Measurements from ENCODE around the gene MRPL14.
"Not testable (repeated sequence)": the region's sequence is repeated elsewhere in the genome, so short reads cannot be mapped to it uniquely, and the experiment has no call there.

Gene MRPL14

DNA sequence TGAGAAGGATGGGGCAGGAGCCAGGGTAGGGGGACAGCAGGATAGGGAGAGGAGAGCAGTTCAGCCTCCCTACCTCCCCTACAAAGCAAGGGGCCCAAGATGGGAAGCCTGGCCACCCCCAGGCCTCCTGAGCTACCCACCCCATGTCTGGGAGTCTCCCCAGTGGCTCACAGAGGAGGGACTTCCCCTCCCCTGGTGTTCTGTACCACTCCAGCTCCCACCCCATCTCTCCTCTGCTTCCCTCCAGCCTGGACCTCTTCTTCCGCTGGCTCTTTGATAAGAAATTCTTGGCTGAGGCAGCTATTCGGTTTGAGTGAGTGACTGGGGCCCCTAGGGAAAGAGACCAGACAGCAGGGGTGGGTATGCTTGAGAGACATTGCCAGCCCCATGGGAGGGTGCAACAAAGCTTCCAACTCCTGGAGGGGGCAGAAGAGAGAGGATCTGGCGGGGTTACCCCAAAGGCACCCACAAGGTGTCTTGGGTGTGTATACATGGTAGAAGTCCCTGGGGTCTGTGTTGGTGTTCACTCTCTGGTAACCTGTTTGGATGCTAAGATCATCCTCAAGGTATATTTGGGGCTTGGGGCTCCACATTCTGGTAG lies 23.2 kb upstream of the MRPL14 start:
- in situ Hi-C loops (cut with HindIII; ENCODE audit: low sequenced_read_pairs): no loop called here

DNA sequence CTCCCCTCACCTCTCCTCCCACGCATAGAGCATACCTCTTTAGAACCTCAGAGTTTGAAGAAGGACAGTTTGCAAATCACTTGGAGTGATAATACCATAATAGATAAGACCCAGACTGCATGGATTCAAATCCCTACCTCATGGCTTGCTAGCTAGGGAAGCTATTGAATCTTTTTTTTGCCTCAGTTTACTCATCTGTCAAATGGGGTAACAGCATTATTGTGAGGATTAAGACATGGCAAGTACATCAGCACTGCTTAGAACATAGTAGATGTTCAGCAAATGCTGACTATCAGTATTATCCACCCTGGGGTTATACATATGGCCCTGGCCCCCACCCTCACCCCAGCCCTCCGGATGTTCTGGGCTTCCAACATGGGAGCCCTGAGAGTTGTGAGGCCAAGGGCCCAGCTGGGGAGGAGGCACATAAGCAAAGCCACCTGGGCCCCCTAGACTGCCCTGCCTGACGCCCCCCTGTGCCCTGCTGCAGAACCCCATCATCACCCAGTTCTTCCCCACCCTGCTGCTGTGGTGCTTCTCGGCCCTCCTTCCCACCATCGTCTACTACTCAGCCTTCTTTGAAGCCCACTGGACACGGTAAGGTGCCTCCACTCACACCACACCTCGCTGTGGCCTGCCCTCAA lies 22.2 kb upstream of the MRPL14 start:
- in situ Hi-C loops (cut with HindIII; ENCODE audit: low sequenced_read_pairs): no loop called here

DNA sequence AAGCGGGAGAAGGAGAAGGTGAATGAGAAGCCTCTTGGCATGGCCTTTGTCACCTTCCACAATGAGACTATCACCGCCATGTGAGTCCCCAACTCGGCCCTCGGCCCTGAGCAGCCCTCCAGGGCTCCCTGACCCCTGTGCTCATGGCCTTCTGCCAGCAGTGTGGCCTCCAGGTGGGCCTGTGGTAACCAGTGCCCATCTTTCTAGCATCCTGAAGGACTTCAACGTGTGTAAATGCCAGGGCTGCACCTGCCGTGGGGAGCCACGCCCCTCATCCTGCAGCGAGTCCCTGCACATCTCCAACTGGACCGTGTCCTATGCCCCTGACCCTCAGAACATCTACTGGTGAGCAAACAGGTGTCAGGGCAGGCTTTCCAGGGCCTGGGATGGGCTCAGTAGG lies 21.1 kb upstream of the MRPL14 start:
- in situ Hi-C loops (cut with HindIII; ENCODE audit: low sequenced_read_pairs): no loop called here

DNA sequence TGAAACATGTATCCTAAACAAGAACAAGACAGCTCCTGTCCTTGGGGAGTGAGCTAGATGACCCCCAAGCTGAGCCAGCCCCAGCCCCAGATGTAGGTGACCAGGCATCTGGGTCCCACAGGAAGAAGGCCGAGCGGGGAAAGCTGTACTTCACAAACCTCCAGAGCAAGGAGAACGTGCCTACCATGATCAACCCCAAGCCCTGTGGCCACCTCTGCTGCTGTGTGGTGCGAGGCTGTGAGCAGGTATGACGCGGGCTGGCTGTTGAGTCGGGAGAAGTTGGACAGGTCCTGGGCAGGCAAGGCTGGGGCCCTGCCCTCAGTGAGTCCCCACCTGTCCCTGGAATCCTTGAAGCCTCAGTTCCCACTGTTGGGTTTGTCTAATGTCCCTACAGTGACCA lies 20.0 kb upstream of the MRPL14 start:
- in situ Hi-C loops (cut with HindIII; ENCODE audit: low sequenced_read_pairs): no loop called here

DNA sequence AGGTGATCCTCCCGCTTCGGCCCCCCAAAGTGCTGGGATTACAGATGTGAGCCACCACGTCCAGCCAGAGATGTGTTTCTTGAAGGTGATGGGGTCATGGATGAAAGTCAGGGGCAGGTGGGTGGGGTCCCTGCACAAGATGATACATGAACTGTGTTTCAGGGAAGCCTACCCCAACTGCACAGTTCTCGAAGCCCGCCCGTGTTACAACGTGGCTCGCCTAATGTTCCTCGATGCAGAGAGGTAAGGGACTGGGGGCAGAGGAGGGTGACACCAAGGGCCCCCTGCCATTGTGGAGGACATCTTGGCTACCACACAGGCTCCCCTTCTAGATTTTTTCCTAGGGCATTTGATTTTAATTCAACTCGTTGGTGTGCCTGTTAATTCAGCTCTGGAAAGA lies 19.4 kb upstream of the MRPL14 start:
- in situ Hi-C loops (cut with HindIII; ENCODE audit: low sequenced_read_pairs): no loop called here

DNA sequence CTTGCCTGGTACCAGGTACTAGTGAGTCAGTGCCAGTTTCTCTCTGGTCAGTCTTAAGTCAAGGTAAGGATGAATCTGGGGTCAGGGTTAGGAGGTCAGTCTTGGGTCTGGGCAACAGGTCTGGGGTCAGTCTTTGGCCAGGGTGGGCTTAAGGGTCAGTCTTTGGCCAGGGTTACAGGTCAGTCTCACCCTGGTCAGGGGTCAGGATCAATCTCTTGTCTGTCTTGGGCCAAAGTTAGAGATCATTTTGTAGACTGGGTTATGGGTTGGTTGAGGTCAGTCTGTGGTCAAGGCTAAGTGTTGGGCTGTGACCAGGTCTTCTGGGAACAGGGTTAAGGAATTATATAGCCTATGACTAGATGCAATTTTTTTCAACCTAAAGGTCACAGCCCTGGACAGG lies 18.6 kb upstream of the MRPL14 start:
- in situ Hi-C loops (cut with HindIII; ENCODE audit: low sequenced_read_pairs): no loop called here

DNA sequence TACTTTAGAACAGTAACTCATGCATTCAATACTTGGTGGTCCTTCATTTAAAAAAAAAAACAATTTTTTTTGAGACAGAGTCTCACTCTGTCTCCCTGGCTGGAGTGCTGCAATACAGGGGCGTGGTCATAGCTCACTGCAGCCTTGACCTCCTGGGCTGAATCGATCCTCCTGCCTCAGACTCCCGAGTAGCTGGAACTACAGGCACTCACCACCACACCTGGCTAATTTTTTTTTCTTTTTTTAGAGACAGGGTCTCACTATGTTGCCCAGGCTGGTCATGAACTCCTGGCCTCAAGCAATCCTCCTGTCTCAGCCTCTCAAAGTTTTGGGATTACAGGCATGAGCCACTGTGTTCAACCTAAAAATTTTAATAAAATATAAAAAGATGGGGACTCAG lies 17.3 kb upstream of the MRPL14 start:
- in situ Hi-C loops (cut with HindIII; ENCODE audit: low sequenced_read_pairs): not testable (repeated sequence)

DNA sequence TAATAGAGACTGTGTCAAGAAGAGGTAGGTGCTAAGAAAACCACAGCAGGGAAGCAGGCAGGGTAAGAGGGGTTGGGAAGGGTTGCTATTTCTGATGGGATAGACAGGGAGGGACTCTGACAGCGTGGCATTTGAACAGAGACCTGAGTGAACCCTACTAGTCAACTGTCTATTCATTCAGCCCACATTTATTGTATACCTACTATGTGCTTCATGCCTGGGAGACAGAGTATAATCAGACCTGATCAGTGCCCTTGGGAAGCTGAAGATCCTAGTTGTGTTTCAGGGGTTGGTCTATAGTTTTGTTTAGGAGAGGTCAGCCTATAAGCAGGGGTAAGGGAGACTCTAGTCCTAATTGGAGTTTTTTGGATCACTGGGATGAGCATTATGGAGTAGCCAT lies 16.5 kb upstream of the MRPL14 start:
- in situ Hi-C loops (cut with HindIII; ENCODE audit: low sequenced_read_pairs): no loop called here

DNA sequence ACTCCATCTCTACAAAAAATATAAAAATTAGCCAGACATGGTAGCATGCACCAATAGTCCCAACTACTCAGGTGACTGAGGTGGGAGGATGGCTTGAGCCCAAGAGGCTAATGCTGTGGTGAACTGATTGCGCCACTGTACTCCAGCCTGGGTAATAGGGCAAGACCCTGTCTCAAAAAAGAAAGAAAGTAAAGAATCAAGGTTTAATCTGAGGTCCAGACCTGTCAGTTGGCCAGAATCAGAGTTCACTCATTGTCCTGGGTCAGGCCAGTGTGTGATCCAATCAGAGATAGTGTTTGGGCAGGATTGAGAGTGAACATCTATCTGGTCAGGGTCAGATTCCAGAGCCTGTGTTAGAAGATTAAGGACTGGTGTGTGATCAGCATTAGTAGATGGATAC lies 15.6 kb upstream of the MRPL14 start:
- in situ Hi-C loops (cut with HindIII; ENCODE audit: low sequenced_read_pairs): no loop called here

DNA sequence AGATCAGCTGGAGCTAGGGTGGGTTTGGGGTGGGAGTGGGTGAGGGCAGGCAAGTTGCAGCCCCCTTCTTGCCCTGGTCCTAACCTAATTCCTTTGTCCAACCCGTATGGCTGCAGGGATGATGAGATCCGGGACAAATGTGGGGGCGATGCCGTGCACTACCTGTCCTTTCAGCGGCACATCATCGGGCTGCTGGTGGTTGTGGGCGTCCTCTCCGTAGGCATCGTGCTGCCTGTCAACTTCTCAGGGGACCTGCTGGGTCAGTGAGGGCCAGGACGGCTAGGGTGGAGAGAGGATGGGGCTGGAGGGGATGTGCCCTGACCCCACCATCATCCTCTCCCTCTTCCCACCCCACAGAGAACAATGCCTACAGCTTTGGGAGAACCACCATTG lies 12.1 kb upstream of the MRPL14 start:
- in situ Hi-C loops (cut with HindIII; ENCODE audit: low sequenced_read_pairs): no loop called here

DNA sequence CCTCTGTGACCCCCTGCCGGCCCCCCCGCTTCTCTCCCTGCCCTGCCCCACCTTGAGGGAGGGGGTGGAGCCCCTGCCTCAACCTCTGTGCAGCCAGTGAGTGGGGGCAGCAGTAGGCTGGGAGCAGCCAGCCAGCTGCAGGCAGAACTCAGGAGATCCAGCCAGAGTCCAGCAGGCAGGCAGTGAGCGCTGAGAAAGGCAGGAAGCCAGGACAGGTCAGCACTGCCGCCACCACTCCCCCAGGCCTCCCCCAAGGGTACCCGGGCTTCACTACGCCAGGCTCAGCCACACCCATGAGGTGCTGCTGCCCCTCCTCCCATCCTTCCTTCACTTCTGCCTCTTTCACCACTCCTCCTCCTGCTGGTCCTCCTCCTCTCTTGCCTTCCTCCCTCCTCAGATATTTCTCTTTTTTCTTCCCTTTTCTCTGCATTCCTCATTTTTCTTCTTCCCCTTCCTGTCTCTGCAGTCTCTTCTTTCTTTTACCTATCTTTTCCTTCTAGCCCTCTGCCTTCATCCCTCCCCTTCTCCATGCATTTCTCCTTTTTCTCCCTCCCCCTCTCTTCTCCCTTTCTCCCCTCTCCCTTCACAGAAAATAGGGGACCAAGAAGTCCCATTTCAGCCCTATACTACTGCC lies 11.6 kb upstream of the MRPL14 start:
- in situ Hi-C loops (cut with HindIII; ENCODE audit: low sequenced_read_pairs): no loop called here

DNA sequence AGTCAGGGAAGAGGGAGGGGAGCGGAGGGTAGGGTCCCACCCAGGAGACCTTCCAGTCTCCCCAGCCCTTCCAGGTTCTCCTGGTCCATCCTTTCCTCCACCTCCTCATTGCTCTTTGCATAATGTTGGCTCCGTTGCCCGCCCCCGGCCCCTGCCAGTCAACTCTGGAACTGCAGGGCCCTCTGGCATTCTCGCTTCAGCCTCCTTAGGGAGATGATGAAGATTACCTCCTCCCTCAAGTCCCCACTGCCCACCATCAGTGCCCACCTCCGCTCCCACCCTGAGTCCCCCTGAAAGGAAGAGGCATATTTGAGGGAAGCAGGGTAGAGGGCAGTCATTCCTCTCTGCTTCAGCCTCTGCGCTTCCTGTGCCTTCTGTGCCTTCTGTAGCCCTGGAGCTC lies 8.6 kb upstream of the MRPL14 start:
- in situ Hi-C loops (cut with HindIII; ENCODE audit: low sequenced_read_pairs): no loop called here

DNA sequence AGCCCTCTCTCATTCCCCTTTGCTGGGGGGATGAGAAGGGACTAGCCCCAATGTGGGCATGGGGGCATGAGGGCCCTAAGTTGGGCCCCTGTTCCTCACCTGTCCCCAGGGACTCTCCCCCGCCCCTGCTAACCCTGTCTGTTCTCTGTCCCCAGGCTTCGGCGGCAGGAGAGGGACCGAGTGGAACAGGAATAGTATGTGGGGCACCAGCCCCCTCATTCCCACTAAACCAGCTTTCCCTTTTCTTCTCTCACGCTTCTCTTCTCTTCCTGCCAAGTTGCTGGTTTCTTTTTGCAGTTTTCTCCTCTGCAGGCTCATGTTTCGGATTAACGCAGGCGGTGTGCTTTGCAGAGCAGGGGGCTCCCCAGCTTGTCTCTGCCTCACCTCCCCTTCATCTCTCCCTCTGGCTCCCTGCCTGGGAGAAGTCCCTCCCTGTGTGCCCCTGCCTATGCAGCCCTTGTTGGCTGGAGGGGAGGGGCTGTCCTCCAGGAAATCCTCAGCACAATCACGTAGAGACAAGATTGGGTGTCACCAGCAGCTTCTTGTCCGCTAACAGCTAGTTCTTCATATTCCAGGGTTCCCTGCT lies 8.0 kb upstream of the MRPL14 start:
- in situ Hi-C loops (cut with HindIII; ENCODE audit: low sequenced_read_pairs): no loop called here

DNA sequence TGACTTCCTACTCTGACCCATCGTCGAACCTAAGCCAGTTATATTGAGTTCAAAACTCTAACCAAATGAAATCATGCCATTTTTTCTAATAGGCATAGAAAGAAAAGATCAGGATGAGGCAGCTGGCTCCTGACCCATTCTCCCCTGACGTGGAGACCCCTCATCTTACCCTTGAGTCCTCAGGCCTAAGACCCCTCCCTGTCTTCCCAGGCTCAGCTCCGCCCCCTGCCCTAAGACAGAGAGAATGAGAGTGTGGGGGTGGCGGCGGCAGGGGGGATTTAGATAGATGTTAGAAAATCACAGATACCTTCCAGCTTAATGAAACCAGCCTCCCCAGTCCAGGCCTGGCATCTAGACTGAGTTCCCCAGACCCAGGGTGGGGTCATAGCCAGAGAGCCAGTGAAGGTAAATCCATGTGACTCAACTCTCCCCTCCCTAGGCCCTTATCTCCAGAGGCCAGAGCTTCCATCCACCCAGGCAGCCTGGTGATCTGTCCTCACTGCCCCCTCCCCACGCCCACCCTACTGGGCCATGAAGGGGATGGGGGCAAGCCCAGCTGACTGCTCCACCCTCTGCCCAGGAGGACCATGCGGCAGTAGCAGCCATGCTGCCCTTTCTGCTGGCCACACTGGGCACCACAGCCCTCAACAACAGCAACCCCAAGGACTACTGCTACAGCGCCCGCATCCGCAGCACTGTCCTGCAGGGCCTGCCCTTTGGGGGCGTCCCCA lies 6.9 kb upstream of the MRPL14 start:
- in situ Hi-C loops (cut with HindIII; ENCODE audit: low sequenced_read_pairs): no loop called here

DNA sequence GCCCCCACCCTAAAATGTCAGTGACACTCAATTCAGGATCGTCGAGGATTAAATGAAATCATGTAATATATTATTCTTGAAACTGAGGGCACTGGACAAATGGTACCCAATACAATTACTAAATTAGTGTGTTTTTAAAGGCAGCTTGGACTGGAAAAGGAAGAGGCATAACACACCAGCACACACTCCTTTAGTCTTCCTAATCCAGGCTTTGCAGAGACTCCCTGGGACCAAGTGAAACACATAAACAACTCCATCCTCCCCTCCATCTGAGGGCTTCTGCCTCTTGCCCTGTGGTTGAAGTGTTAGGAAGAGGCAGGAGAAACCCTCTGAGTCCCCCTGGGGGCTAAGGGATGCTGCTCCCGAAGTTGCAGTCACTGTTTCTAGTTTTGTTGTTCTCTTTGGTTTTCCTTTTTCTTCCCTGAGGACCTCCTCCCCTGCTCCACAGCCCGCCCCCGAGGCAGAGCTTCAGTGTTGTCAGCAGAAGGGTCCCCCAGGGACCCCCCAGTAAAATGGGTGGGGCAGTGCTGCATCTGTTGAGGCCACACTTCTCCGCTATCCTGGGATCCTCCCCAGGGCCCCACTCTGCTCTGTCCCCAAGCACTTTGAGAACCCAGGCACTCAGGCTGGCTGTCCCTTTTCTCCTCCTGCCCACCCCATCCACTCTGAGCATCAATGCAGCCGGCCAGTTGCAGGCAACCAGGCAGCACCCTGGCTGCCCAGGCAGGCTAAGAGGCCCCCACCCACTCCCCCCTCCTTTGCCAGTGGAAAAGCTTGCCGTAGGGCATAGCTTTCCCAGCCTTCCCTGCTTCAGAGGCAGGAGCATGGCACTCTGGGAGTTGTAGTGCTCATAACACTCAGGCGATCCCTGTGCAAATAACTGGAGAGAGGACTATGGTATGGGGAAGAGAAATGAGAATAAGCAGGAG lies 6.0 kb upstream of the MRPL14 start:
- in situ Hi-C loops (cut with HindIII; ENCODE audit: low sequenced_read_pairs): no loop called here

DNA sequence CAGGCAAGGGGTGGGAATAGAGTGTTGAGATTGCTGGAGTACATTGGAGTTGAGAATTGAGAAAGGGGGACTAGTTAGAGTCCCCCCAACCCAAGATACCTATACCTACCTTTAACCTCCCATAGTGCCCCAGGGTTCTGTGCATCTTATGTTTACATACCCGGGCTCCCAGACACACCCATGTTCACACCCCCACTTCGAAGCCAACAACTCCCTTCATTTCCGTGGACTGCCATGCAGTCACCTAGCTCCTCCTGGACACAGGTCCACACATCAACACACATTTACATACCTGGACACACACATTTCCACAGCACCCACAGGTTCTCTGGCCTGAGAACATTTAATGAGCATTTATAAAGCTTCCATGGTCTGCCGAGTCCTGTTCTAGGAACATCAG lies 5.2 kb upstream of the MRPL14 start:
- in situ Hi-C loops (cut with HindIII; ENCODE audit: low sequenced_read_pairs): no loop called here

DNA sequence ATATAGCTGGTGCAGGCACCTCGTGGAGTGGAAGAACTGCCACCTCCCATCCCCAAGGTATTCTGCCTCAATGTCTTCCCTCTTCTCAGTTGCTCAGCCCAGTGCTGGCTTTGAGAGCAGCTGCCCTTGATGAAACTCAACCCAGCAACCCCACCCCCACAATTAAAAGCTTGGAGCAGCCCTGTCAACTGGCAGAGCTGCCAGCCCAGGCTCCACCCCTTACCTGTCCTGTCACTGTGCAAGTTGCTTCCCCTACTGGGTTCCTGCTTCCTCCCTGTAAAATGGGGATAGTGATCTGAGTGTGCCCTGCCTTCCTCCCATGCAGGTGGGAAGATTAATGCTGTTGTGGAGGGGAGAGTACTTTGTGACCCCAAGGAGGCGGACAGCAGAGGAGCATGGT lies 4.6 kb upstream of the MRPL14 start:
- in situ Hi-C loops (cut with HindIII; ENCODE audit: low sequenced_read_pairs): no loop called here

DNA sequence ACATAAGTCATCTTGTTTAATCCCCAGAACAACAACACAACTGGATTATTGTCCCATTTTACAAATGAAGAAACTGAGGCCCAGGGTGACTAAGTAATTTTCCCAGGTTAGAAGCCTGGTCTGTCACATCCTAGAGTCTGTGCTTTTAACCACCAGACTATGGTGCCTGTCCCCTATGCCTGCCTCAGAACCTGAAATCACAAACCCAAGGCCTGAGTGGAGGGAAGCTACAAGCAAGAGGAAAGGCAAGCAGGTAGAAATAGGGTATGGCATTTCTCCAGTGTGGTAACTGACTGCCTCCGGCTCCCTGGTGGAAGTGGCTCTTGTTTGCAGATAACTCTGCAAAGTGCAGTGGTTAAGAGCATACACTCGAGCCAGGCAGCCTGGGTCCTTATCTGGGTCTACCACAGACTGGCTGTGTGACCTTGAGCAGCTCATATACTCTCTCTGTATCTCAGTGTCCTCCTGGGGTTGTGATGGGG lies 2.6 kb upstream of the MRPL14 start:
- in situ Hi-C loops (cut with HindIII; ENCODE audit: low sequenced_read_pairs): no loop called here

DNA sequence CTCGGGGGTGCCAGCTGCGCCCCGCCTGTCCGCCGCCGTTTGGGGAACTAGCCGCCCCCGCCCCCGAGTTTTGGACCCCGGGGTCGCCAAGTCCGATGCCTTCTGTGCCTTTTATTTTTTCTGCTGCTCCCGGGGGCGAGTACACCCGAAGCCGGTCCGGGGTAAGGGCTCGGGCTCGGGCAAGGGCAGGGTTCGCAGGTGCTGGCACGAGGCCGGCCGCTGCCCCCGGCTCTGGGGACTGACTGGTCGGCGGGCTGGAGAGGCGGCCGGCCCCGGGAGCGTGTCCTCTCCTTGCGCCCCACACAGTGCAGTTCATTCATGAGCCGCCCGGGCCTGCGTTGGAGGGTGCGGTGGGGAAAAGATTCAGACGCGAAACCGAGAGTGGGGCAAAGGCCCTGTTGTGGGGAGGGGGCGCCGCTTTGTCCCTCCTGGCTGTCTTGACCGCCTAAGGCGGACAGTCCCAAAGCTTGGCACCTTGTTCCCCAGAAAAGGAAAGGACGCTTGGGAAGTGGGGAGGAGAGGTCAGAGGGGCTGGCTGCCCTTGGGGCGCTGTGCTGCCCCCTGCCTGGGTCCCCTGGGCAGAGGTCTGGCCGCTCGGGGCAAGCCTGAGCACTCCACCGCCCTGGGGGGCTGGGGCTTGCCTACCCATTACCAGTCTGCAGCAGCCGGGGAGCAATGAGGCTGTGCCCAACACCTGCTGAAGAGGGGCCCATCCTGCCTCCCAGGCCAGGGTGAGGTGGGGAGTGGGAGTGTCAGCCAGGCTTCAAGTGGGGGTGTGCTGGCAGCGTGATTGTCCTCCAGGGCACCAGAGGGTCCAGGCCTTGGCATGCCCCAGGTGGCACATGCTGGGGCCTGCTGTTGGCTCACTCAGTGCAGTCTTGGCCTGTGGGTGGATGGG lies 1.0 kb upstream of the MRPL14 start:
- in situ Hi-C loops (cut with HindIII; ENCODE audit: low sequenced_read_pairs): no loop called here
